NCI-H345 (cell line): Measurements from ENCODE around the gene NT5C3B.
"Not testable (repeated sequence)": the region's sequence is repeated elsewhere in the genome, so short reads cannot be mapped to it uniquely, and the experiment has no call there.

Source experiments
- DNase-seq: peaks from one replicate; lab custom pipeline; 2025; lab: John Stamatoyannopoulos, UW

The NT5C3B gene

DNA sequence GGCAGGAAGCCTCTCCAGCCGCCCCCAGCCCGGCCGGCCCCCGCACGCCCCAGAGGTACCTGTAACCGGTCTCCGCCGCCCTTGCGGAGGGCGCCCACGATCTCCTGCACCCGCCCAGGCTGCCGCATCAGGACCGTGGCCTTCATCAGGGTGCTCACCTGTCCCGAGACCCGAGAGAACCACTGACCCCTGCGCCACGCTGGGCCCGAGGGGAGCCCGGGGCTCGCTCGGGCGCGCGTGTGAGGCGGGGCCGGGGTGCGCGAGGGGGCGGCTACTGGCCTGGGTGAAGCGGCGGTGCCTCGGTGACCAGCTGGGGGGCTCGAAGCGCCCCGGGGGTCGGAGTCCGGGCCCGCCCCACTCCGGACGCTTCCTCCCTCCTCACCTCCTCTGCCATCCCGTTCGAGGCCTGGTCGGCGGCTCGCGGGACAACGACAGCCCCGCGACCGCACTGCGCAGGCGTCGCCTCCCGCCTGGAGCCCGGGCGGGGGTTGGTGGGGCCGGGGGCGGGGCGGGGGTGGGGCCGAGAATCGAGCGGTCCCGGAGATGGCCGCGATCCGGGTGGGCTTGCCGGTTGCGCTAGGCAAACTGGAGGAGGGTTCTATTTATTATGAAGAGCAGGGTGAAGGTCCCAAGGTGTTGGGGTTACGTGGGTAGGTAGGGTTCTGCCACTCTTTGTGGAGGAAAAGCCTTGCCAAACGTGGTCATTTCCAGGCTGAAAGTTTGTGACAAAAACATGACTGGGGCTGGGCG, at the start of gene NT5C3B:
NT5C3B (minus strand) TSS at position 433 of the 750 bp plus-strand sequence; CDS start at position 394, 39 bp downstream.
- DNase-seq, result peak; percentile 28

- DNase-seq, result no peak
Measured at GRCh38 chr17:41885733-41886132, 49.7 kb upstream of the NT5C3B start.

DNA sequence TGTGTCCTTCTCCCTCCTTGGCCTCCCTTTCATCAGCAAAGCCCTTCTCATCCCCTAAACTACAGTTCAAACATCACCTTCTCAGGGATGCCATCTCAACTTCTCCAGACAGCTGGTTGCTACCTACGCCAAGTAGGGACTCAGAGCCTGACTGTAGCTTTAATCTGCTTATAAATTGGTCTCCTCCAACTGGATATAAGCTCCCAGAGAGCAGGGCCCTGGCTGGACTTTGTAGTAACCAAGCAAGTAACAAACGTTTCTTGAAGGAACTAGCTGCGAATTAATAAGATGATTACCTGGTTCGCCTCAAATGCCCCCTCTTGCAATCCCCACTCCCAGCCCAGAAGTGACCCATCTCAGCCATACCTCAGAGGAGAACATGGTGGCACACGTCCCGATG, 46.7 kb upstream of the NT5C3B start:
- no peak for DNase-seq

DNA sequence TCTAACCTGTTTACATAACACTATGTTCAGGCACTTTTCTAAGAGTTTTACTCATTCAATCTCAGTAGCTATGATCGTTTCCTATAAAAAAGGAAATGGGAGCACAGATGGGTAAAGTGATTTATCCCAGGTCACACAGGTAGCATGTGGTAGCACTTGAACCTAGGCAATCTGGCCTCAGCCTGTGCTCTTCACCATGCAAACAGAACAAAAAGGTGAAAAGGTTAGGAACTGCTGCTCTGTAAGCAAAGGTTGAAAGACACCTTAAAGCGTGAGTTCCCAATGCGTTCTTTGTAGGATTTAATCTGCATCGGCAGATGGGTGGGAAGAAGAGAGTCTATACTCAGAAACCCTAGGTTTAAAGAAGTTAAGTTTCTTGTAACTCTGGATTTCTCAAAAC, 44.1 kb upstream of the NT5C3B start:
- DNase-seq, result no peak

- not testable (repeated sequence) for DNase-seq
Measured at GRCh38 chr17:41874293-41874670, 38.2 kb upstream of the NT5C3B start.

- no peak for DNase-seq
Measured at GRCh38 chr17:41873559-41874292, 37.7 kb upstream of the NT5C3B start.

- DNase-seq, result no peak
Measured at GRCh38 chr17:41871789-41872188, 35.8 kb upstream of the NT5C3B start.

DNA sequence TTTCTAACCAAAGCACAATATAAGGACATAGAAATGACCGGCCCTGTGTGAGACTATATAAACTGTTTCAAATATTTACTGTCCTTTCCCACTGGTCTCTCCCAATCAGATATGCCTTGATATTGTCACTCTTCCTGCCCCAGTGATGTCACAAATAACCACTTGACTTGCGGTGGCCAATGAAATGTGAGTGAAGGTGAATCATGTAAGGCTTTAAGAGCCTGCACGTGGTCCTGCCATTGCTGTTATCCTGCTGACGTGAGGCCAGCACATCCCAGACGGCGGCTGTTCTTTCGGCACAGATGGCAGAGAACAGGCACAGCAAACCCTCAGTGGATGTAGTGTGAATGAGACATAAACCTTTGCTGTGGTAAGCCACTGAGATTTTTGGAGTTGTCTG, 34.6 kb upstream of the NT5C3B start:
- no peak for DNase-seq

GRCh38 chr17:41870097-41870496, 34.1 kb upstream of the NT5C3B start:
- DNase-seq, result no peak

- DNase-seq, result no peak
Measured at GRCh38 chr17:41869426-41869825, 33.4 kb upstream of the NT5C3B start.

DNA sequence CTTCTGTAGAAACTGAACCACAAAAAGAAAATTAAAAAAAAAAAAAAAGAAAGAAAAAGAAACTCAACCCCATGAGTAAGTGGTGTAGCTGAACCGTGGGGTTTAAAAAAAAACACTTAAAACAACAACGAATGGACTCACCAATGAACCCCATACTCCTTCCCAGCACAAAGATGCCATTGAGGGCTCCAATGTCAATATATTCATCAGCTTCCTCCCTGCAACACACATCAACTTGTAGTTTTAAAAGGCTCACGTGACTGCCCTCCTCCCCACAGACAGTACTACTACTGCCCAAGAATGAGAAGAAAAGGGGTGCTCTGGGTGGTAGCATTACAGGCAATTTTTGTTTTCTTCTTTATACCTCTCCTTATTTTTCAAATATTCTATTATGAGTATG, 32.5 kb upstream of the NT5C3B start:
- no peak for DNase-seq

GRCh38 chr17:41865596-41865893, 29.5 kb upstream of the NT5C3B start:
- no peak for DNase-seq

DNA sequence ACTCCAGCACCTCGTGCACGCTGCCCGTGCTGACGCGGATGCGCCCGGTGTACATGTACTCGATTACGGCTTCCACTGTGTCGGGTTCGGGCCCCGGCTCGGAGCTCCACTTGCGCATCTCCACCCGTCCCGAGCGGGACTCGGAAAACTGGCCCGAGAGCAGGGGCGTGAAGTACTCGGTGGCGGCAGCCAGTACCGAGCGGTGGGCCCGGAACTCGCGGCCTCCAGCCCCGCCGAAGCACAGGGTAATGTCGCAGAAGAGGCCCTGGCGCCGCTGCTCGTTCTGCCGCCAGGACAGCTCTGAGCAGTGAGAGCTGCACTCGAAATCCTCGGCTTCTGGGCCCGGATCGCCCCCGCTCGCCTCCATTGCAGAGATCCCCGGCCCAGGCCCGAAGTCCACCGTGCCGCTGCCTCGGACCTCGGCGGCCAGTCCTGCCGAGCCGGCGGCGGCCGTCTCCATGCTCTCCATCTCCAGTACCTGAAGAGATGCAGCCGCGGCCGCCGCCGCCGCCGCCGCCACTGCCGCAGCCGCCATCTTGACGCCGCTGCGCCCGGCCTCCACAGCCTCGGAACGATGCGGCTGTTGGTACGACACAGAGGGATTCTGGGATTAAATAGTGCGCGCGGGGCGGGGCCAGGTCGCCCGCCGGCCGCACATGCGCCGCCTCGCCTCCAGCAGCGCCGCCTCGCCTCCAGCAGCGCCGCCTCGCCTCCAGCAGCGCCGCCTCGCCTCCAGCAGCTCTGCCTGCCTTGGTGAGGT, 29.0 kb upstream of the NT5C3B start, which contains the start of gene KLHL11:
KLHL11 (minus strand) TSS at position 588 of the 760 bp plus-strand sequence; CDS start at position 535, 53 bp downstream.
- DNase-seq, result peak; percentile 91

- no peak for DNase-seq
Measured at GRCh38 chr17:41864498-41864835, 28.4 kb upstream of the NT5C3B start.

- DNase-seq, result no peak
Measured at GRCh38 chr17:41863074-41863848, 27.2 kb upstream of the NT5C3B start.

- no peak for DNase-seq
Measured at GRCh38 chr17:41860254-41860931, 24.4 kb upstream of the NT5C3B start.

GRCh38 chr17:41851382-41851781, 15.3 kb upstream of the NT5C3B start:
- DNase-seq, result not testable (repeated sequence)

DNA sequence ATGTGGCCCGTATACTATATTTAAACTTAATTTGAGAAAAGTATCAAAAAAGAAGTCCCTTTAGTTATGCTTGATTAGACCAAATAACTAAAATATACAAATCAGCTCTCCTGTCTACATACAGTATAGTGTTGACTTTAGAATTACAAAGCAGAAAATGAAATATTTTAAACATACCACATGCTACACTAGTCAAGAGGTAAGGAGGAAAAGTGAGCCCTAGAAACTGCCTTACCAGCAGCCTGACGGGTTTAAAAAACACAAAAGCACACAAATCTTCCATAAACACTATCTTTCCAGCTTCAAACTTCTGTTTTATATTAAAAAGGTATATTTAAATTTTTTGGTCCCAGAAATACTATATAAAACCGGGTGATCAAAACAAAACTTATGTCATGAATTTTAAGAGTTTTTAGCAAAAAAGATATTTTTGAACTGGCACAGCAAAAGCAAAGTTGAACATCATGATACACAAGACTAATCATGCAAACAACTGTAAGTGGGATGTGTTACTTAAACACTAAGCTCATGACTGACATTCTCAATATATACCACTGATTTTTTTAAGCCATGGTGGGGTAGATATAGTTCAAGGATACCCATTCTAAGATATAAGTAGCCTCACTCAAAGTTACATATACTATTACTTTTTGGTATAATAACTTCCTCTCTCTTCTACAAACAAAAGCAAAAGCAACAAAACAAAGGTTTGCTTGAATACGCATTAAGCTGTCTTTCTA, 13.4 kb upstream of the NT5C3B start:
- no peak for DNase-seq

- DNase-seq, result no peak
Measured at GRCh38 chr17:41848788-41849187, 12.8 kb upstream of the NT5C3B start.

- no peak for DNase-seq
Measured at GRCh38 chr17:41844971-41845370, 8.9 kb upstream of the NT5C3B start.

GRCh38 chr17:41840781-41841180, 4.7 kb upstream of the NT5C3B start:
- DNase-seq, result not testable (repeated sequence)
